Neural cell (in vitro differentiated cells): ENCODE results near the gene COL25A1. TPM values are rescaled to one million over a fixed set of nuclear protein-coding genes. Genes with fewer than 3 reads are reported as not detected.
"Not testable (repeated sequence)": the region's sequence is repeated elsewhere in the genome, so short reads cannot be mapped to it uniquely, and the experiment has no call there.

ENCODE experiments used
- H2AFZ ChIP-seq: fragments of 200-600, 300-800 bp; sonication (generic), shearing (Covaris generic); 2 replicates; pipeline ENCODE4 v1.6.0; 2014; ENCODE audit warnings: low read depth, mild to moderate bottlenecking, antibody characterized with exemption, low read length, moderate library complexity
- H3F3A ChIP-seq: fragments of 200-600 bp; shearing (Covaris generic); 2 replicates; pipeline ENCODE4 v1.6.1; 2016; ENCODE audit warnings: mild to moderate bottlenecking, moderate library complexity, mixed read lengths, antibody characterized with exemption, low read length; ENCODE audit not compliant: insufficient read depth, poor library complexity, severe bottlenecking
- H3K27ac ChIP-seq: fragments of 200-600, 300-800 bp; sonication (generic), shearing (Covaris generic); 2 replicates; pipeline ENCODE4 v1.5.1; 2014; ENCODE audit warnings: mild to moderate bottlenecking, low read length, moderate library complexity
- H3K27me3 ChIP-seq: fragments of 300-800, 200-600 bp; sonication (generic), shearing (Covaris generic); 2 replicates; pipeline ENCODE4 v1.6.0; 2014; ENCODE audit warnings: mild to moderate bottlenecking, low read depth, low read length, moderate library complexity; ENCODE audit not compliant: insufficient read depth
- H3K36me3 ChIP-seq: fragments of 300-800, 200-600 bp; sonication (generic), shearing (Covaris generic); 2 replicates; pipeline ENCODE4 v1.5.1; 2014; ENCODE audit warnings: mild to moderate bottlenecking, antibody characterized with exemption, low read length, moderate library complexity; ENCODE audit not compliant: insufficient read depth
- H3K4me2 ChIP-seq: fragments of 300-800, 200-600 bp; sonication (generic), shearing (Covaris generic); 2 replicates; pipeline ENCODE4 v1.6.0; 2014; ENCODE audit warnings: mild to moderate bottlenecking, low read length
- H3K4me3 ChIP-seq: fragments of 300-800, 200-600 bp; sonication (generic), shearing (Covaris generic); 2 replicates; pipeline ENCODE4 v1.5.1; 2014; ENCODE audit warnings: mild to moderate bottlenecking, low read length, moderate library complexity
- H3K79me2 ChIP-seq: fragments of 200-600 bp; shearing (Covaris generic); replicated peaks from 2 replicates; pipeline ENCODE4 v1.6.0; 2014; ENCODE audit warnings: mild to moderate bottlenecking, low read length, moderate library complexity; ENCODE audit not compliant: insufficient read depth
- H3K9ac ChIP-seq: fragments of 300-800, 200-600 bp; sonication (generic), shearing (Covaris generic); 2 replicates; pipeline ENCODE4 v1.6.1; 2016; ENCODE audit warnings: mild to moderate bottlenecking, low read length, mixed read lengths
- H3K9me2 ChIP-seq: fragments of 200-600 bp; shearing (Covaris generic); 2 replicates; pipeline ENCODE4 v1.6.1; 2016; ENCODE audit warnings: mild to moderate bottlenecking, low read length, mixed read lengths; ENCODE audit not compliant: insufficient read depth
- H3K9me3 ChIP-seq: fragments of 200-600, 300-800 bp; sonication (generic), shearing (Covaris generic); 2 replicates; pipeline ENCODE4 v1.6.1; 2016; ENCODE audit warnings: mild to moderate bottlenecking, mixed run types, low read length, moderate library complexity, mixed read lengths
- H4K20me1 ChIP-seq: fragments of 200-600 bp; shearing (Covaris generic); 2 replicates; pipeline ENCODE4 v1.6.1; 2016; ENCODE audit warnings: mild to moderate bottlenecking, mixed run types; ENCODE audit not compliant: insufficient read depth
- EP300 ChIP-seq: fragments of 450-650 bp; conservative IDR thresholded peaks from 2 replicates; pipeline ENCODE4 v1.6.1; 2014; ENCODE audit warnings: antibody characterized with exemption, mild to moderate bottlenecking, moderate library complexity; ENCODE audit not compliant: poor library complexity, severe bottlenecking
- EZH2 ChIP-seq: fragments of 200-600, 300-800 bp; shearing (Covaris generic), sonication (generic); IDR thresholded peaks from 2 replicates; pipeline ENCODE4 v1.6.1; 2014; ENCODE audit warnings: antibody characterized with exemption, low read length, borderline replicate concordance, mild to moderate bottlenecking; ENCODE audit not compliant: insufficient read depth, poor library complexity, severe bottlenecking
- MXI1 ChIP-seq: fragments of 450-650 bp; conservative IDR thresholded peaks from 2 replicates; pipeline ENCODE4 v1.6.1; 2014; ENCODE audit warnings: antibody characterized with exemption, mild to moderate bottlenecking; ENCODE audit not compliant: poor library complexity, severe bottlenecking
- POLR2AphosphoS5 ChIP-seq: IDR thresholded peaks from 2 replicates; pipeline ENCODE4 v1.6.1; 2012
- RAD21 ChIP-seq: fragments of 450-650 bp; conservative IDR thresholded peaks from 2 replicates; pipeline ENCODE4 v1.6.1; 2014; ENCODE audit warnings: antibody characterized with exemption, mild to moderate bottlenecking, moderate library complexity
- SMC3 ChIP-seq: fragments of 450-650 bp; conservative IDR thresholded peaks from 2 replicates; pipeline ENCODE4 v1.6.1; 2014; ENCODE audit warnings: antibody characterized with exemption, mild to moderate bottlenecking, moderate library complexity; ENCODE audit not compliant: poor library complexity
- TAF1 ChIP-seq: IDR thresholded peaks from 2 replicates; pipeline ENCODE4 v1.6.1; 2012; ENCODE audit warnings: low read depth
- polyA plus RNA-seq: library from polyadenylated mRNA; depleted of rRNA; stranded (reverse); fragments of >200 nt; gene quantifications from 2 replicates; pipeline ENCODE4 v1.2.3, GENCODE V29; 2014
- TF ChIP-seq, protein P1 (sequence below): IDR thresholded peaks from 2 replicates; pipeline ENCODE4 v1.6.1; 2012; ENCODE audit warnings: borderline replicate concordance
- TF ChIP-seq, protein P2 (sequence below): fragments of 450-650 bp; IDR thresholded peaks from 2 replicates; pipeline ENCODE4 v1.5.1; 2014; ENCODE audit warnings: antibody characterized with exemption, mild to moderate bottlenecking, moderate library complexity; ENCODE audit not compliant: poor library complexity, severe bottlenecking

The COL25A1 gene
- polyA plus RNA-seq, 1 donor from 2014 or later, result 32.3 TPM

DNA sequence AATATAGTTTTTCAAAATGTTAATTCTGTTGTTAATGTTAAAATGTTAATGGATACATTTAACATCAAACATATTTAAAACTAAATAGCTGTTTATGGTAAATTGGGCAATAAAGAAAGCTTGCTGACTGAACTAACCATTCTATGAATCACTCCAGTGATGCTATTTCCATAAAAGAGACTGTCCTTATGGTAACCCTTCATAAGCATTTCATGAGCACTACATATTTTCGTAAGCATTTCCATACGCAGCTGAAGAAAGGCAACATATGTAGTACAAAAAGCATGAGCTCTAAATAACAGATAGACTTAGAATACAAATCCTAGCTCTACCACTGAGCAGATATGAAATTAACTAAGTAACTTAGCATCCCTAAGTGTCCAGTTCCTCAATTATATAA is 188.9 kb downstream of the COL25A1 start:
- Histone ChIP-seq H4K20me1 (no peaks in the 10 kb centered on the region), H3K79me2 (no peaks in the 10 kb centered on the region), H3K4me3 (no peak overlapping the region), H3K9me3 (no peaks in the 10 kb centered on the region), H2AFZ (no peak overlapping the region), H3K27me3 (no peaks in the 10 kb centered on the region), H3K36me3 (no peaks in the 10 kb centered on the region), H3K4me2 (no peak overlapping the region), H3K9me2 (no peaks in the 10 kb centered on the region), H3K9ac (no peak overlapping the region), H3K27ac (no peak overlapping the region), H3F3A (no peaks in the 10 kb centered on the region)
- TF ChIP-seq TAF1, result no peak
- TF ChIP-seq POLR2AphosphoS5, result no peak
- TF ChIP-seq, protein P1, sequence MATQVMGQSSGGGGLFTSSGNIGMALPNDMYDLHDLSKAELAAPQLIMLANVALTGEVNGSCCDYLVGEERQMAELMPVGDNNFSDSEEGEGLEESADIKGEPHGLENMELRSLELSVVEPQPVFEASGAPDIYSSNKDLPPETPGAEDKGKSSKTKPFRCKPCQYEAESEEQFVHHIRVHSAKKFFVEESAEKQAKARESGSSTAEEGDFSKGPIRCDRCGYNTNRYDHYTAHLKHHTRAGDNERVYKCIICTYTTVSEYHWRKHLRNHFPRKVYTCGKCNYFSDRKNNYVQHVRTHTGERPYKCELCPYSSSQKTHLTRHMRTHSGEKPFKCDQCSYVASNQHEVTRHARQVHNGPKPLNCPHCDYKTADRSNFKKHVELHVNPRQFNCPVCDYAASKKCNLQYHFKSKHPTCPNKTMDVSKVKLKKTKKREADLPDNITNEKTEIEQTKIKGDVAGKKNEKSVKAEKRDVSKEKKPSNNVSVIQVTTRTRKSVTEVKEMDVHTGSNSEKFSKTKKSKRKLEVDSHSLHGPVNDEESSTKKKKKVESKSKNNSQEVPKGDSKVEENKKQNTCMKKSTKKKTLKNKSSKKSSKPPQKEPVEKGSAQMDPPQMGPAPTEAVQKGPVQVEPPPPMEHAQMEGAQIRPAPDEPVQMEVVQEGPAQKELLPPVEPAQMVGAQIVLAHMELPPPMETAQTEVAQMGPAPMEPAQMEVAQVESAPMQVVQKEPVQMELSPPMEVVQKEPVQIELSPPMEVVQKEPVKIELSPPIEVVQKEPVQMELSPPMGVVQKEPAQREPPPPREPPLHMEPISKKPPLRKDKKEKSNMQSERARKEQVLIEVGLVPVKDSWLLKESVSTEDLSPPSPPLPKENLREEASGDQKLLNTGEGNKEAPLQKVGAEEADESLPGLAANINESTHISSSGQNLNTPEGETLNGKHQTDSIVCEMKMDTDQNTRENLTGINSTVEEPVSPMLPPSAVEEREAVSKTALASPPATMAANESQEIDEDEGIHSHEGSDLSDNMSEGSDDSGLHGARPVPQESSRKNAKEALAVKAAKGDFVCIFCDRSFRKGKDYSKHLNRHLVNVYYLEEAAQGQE, result no peak
- no peak for TF ChIP-seq RAD21
- TF ChIP-seq, protein P2, sequence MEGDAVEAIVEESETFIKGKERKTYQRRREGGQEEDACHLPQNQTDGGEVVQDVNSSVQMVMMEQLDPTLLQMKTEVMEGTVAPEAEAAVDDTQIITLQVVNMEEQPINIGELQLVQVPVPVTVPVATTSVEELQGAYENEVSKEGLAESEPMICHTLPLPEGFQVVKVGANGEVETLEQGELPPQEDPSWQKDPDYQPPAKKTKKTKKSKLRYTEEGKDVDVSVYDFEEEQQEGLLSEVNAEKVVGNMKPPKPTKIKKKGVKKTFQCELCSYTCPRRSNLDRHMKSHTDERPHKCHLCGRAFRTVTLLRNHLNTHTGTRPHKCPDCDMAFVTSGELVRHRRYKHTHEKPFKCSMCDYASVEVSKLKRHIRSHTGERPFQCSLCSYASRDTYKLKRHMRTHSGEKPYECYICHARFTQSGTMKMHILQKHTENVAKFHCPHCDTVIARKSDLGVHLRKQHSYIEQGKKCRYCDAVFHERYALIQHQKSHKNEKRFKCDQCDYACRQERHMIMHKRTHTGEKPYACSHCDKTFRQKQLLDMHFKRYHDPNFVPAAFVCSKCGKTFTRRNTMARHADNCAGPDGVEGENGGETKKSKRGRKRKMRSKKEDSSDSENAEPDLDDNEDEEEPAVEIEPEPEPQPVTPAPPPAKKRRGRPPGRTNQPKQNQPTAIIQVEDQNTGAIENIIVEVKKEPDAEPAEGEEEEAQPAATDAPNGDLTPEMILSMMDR, result no peak
- no peak for TF ChIP-seq SMC3
- no peak for TF ChIP-seq EP300
- TF ChIP-seq MXI1, result no peak

DNA sequence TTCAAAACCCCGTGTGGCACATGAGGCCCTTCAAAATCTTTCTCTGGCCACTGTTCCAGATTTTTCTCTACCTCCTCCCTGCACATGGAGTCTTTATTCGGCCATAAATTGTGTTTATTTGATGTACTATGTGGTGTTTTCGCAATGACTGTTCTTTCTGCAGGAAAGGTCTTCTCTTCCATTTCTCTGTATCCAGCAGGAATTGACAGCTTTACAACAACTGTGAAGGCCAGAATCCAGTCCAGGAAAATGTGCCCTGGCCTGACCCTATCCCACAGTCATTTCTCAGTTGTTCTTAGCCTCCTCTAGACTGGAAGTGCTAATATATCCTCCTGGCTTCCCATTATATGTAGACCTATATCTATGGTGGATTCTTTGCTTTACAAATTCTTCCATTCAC is 191.4 kb downstream of the COL25A1 start:
- Histone ChIP-seq H3K27ac (no peak overlapping the region), H3F3A (no peaks in the 10 kb centered on the region), H3K36me3 (no peaks in the 10 kb centered on the region), H3K9me2 (no peaks in the 10 kb centered on the region), H3K27me3 (no peaks in the 10 kb centered on the region), H3K4me2 (no peak overlapping the region), H3K4me3 (no peak overlapping the region), H3K79me2 (no peaks in the 10 kb centered on the region), H4K20me1 (no peaks in the 10 kb centered on the region), H3K9me3 (no peaks in the 10 kb centered on the region), H2AFZ (no peak overlapping the region), H3K9ac (no peak overlapping the region)
- TF ChIP-seq, protein P2, result no peak
- no peak for TF ChIP-seq RAD21
- TF ChIP-seq, protein P1, result no peak
- TF ChIP-seq EZH2, result no peak
- no peak for TF ChIP-seq TAF1
- TF ChIP-seq SMC3, result no peak
- TF ChIP-seq EP300, result no peak
- no peak for TF ChIP-seq POLR2AphosphoS5
- TF ChIP-seq MXI1, result no peak

DNA sequence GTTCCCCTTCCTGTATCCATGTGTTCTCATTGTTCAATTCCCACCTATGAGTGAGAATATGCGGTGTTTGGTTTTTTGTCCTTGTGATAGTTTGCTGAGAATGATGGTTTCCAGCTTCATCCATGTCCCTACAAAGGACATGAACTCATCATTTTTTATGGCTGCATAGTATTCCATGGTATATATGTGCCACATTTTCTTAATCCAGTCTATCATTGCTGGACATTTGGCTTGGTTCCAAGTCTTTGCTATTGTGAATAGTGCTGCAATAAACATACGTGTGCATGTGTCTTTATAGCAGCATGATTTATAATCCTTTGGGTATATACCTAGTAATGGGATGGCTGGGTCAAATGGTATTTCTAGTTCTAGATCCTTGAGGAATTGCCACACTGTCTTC is 194.2 kb downstream of the COL25A1 start:
- not testable (repeated sequence) for H3K27ac ChIP-seq, H3K9ac ChIP-seq, H3K27me3 ChIP-seq, H2AFZ ChIP-seq, H3F3A ChIP-seq, H3K4me2 ChIP-seq, H3K9me2 ChIP-seq, H3K79me2 ChIP-seq, H4K20me1 ChIP-seq, H3K4me3 ChIP-seq, H3K9me3 ChIP-seq, H3K36me3 ChIP-seq
